ENCODE data around the gene TTLL12.

The TTLL12 gene

GRCh38 chr22:43176090-43176489 lies 10.8 kb downstream of the TTLL12 start:
- no peak for TF ChIP-seq CTCF (IDR thresholded peaks at IDR 0.05)
- no peak for DNase-seq
- H3K27me3 ChIP-seq, result no peaks in the 10 kb centered on the region
- no peak overlapping the region for H3K4me3 ChIP-seq
- H3K9me3 ChIP-seq, result no peaks in the 10 kb centered on the region
- no peaks in the 10 kb centered on the region for H3K4me1 ChIP-seq
- peaks cover 56 to 97% (median 66%) of the 10 kb centered on the region in 3 donors for H3K36me3 ChIP-seq
- intact Hi-C loops (cut with DNase I; ENCODE audit: low total_unique reads), result no loop called here
- H3K27ac ChIP-seq, result no peak overlapping the region

- Histone ChIP-seq H3K4me3 (no peak overlapping the region), H3K36me3 (peaks cover 56 to 98% (median 74%) of the 10 kb centered on the region in 3 donors), H3K9me3 (no peaks in the 10 kb centered on the region), H3K4me1 (no peaks in the 10 kb centered on the region), H3K27ac (no peak overlapping the region), H3K27me3 (no peaks in the 10 kb centered on the region)
- intact Hi-C loops (cut with DNase I; ENCODE audit: low total_unique reads), result no loop called here
- no peak for TF ChIP-seq CTCF (IDR thresholded peaks at IDR 0.05)
- no peak for DNase-seq
Observed at GRCh38 chr22:43174941-43175531, 11.9 kb downstream of the TTLL12 start.

- Histone ChIP-seq H3K9me3 (no peaks in the 10 kb centered on the region), H3K27me3 (no peaks in the 10 kb centered on the region), H3K36me3 (peaks cover 47 to 98% (median 70%) of the 10 kb centered on the region in 3 donors), H3K4me3 (no peak overlapping the region), H3K4me1 (no peaks in the 10 kb centered on the region), H3K27ac (no peak overlapping the region)
- no peak for TF ChIP-seq CTCF (IDR thresholded peaks at IDR 0.05)
- DNase-seq, result no peak
- intact Hi-C loops (cut with DNase I; ENCODE audit: low total_unique reads), result no loop called here
Observed at GRCh38 chr22:43173976-43174720, 12.8 kb downstream of the TTLL12 start.

GRCh38 chr22:43173566-43173965 lies 13.4 kb downstream of the TTLL12 start:
- H3K4me3 ChIP-seq, result no peak overlapping the region
- H3K27me3 ChIP-seq, result no peaks in the 10 kb centered on the region
- no peak for TF ChIP-seq CTCF (IDR thresholded peaks at IDR 0.05)
- H3K4me1 ChIP-seq, result peaks cover 0 to 5% (median 3%) of the 10 kb centered on the region in 4 donors
- peaks cover 42 to 98% (median 67%) of the 10 kb centered on the region in 3 donors for H3K36me3 ChIP-seq
- no peak overlapping the region for H3K27ac ChIP-seq
- intact Hi-C loops (cut with DNase I; ENCODE audit: low total_unique reads), result no loop called here
- H3K9me3 ChIP-seq, result no peaks in the 10 kb centered on the region
- no peak for DNase-seq

DNA sequence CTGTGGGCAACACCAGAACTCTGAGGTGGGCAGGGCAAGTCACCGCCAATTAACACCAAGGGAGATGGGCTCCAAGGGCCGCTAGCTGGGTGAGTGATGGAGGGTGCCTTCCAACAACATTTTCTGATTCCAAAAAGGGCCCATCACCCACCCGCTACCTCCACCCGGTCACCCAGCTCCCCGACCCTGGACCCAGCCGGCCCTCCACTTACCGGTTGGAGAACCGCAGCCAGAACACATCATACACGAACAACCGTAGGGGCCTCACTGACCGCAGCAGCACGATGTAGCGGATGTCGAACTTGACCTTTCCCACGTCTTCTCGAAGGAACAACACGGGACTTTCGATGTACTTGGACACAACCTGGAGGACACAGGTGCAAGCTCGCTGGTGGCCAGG lies 14.7 kb downstream of the TTLL12 start:
- peaks cover 0 to 7% (median 5%) of the 10 kb centered on the region in 4 donors for H3K4me1 ChIP-seq
- H3K9me3 ChIP-seq, result no peaks in the 10 kb centered on the region
- intact Hi-C loops (cut with DNase I; ENCODE audit: low total_unique reads), result no loop called here
- H3K27me3 ChIP-seq, result no peaks in the 10 kb centered on the region
- TF ChIP-seq CTCF (IDR thresholded peaks at IDR 0.05), result no peak
- H3K36me3 ChIP-seq, result peaks cover 42 to 99% (median 70%) of the 10 kb centered on the region in 3 donors
- H3K4me3 ChIP-seq, result no peak overlapping the region
- no peak overlapping the region for H3K27ac ChIP-seq
- DNase-seq, result no peak
